Stimulated activated CD8-positive, alpha-beta memory T cell treated with anti-CD3 and anti-CD28 coated beads, Interleukin-7, amount 100 ng/mL, for 1 hour (primary cell): ENCODE data around the gene SLC16A12.

ENCODE experiments used
- DNase-seq, 2 donors: peaks; one replicate each; pipeline ENCODE4 v3.0.0-alpha.2; 2020; ENCODE audit warnings: low read depth in 2 of 2

Gene SLC16A12, protein sequence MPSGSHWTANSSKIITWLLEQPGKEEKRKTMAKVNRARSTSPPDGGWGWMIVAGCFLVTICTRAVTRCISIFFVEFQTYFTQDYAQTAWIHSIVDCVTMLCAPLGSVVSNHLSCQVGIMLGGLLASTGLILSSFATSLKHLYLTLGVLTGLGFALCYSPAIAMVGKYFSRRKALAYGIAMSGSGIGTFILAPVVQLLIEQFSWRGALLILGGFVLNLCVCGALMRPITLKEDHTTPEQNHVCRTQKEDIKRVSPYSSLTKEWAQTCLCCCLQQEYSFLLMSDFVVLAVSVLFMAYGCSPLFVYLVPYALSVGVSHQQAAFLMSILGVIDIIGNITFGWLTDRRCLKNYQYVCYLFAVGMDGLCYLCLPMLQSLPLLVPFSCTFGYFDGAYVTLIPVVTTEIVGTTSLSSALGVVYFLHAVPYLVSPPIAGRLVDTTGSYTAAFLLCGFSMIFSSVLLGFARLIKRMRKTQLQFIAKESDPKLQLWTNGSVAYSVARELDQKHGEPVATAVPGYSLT

DNA sequence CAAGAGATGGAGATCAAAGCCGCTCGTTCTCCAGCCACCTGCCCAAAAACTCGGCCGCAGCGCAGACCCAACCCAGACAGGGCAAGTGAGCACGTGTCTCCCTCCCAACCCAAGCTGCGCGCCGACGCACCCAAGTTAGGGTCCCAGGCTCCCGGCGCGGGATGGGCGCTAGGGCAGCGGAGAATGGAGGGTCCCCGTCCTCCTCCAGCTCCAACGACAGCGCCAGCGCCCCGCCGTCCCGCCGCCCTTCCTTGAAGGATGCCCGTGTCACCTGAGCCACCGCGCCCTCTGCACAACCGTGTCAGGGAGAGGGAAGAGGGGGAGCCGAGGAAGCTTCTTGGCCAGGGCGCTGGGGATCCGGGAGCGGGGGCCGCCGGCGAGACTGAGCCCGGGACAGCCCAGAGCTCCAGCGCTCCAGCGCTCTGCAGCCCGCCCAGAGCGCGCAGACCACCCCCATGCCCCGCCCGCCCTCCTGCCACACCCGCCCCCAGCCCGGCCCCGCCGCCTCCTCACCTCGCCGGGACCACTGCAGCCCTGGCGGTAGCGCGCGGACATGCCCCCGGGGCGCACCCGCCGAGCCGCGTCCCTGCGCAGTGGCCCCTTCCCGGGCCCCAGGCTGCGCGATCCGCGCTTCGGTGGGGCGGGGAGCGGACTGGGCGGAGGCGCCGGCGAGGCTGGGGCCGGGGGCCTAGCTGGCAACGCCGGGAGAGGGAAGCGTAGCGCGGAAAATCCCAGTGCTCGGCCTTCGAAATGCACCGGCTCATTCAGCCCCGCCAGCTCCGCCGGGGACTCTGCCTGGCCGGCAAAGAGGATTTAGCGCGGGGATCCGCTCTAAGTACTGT lies at the start of gene SLC16A12:
TSS of gene SLC16A12 (minus strand) at position 424 of the 842 bp plus-strand sequence. CDS start 73,016 bp downstream, outside the sequence.
- DNase-seq = no peak

DNA sequence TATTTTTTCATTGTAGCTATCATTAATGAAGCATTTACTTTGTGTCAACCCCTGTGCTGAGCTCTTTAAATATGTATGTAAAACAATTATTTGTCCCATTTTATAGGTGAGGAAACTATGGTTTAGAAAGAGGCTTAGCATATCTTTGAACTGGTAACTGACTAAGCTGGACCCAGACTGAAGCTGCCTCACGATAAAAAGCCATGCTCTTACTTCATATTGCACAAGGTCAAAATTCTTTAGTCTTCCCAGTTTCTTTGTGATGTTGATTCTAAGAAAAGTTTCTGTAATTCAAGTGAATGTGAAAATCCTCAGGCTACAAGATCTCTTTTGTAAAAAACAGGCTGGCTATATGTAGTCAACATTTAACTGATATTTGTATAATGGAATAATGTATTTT lies 46.6 kb upstream of the SLC16A12 start:
- no peak for DNase-seq

DNA sequence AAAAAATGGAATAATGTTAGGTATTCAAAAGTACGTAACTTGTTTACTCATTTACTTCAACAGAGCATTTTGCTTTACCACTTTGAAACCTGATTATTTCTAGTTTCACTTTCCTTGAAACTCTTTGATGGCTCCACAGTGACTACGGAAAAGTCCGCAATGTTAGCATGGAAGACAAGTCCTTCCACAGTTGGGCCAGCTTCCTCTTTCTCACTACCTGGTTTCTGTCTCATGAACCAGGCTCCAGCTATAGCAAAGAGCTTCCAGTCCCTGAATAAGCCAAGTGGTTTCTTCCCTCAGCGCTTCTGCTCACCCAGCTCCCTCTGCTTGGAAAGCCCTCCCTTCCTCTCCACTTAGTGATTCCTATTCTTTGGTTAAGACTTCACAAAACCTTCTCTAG lies 44.8 kb upstream of the SLC16A12 start:
- DNase-seq = no peak

DNA sequence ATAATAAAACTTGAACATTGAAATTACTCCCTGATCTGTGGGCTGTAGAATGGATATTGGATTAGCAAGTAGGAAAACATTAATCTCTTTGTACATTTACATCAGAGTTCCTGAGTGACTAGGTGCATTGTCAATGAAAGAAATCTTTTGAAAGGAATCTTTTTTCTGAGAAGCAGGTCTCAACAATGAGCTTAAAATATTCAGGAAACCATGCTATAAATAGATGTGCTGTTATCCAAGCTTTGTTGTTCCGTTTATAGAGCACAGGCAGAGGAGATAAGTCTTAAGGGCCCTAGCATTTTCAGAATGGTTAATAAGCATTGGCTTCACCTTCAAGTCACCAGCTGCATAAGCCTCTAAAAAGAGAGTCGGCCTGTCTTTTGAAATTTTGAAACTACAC lies 41.3 kb upstream of the SLC16A12 start:
- DNase-seq = no peak

DNA sequence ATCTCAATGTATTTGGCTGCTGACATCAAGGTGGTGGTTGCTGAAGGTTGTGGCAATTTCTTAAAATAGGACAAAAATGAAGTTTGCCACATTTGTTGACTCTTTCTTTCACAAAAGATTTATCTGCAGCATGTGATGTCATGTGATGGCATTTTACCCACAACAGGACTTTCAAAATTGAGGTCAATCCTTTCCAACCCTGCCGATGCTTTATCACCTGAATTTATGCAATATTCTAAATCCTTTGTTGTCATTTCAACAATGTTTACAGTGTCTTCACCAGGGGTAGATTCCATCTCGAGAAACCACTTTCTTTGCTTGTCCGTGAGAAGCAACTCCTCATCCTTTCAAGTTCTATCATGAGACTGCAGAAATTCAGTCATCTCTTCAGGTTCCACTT lies 40.6 kb upstream of the SLC16A12 start:
- DNase-seq = no peak

DNA sequence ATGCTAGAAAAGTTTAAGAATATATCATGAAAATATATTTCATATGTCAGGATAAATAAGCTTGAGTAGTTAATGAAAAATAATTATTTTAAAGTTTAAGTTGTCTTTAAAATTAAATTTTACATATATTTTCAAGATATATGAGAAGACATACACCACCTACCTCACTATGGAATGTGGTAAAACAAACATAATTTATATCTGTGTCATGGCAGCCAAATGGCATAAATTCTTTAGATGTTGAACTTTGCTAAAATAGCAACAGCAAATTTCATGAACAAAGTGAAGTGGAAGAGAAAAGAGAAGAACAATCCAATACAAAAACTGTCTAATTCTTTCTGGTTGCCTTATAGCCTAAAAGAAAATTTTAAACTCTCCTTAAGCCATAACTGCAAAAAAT lies 39.6 kb upstream of the SLC16A12 start:
- DNase-seq = no peak

DNA sequence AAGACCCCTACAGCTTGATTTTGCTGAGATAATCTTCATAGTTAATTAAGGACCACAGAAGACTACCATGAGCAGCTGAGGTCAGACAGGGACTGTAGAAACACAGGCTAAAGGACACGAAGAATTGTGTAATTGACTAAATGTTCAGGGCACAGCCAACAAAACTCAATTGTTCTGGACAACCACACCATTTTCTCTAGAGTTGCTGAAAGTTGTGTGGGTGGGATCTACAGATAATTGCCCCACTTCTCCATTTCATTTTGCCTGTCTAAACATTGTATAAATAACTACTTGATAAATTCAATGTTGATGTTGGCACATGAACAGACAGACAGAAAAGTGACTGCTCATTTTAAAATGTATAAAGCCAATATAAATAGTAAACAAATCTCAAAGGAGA lies 39.0 kb upstream of the SLC16A12 start:
- DNase-seq = no peak

DNA sequence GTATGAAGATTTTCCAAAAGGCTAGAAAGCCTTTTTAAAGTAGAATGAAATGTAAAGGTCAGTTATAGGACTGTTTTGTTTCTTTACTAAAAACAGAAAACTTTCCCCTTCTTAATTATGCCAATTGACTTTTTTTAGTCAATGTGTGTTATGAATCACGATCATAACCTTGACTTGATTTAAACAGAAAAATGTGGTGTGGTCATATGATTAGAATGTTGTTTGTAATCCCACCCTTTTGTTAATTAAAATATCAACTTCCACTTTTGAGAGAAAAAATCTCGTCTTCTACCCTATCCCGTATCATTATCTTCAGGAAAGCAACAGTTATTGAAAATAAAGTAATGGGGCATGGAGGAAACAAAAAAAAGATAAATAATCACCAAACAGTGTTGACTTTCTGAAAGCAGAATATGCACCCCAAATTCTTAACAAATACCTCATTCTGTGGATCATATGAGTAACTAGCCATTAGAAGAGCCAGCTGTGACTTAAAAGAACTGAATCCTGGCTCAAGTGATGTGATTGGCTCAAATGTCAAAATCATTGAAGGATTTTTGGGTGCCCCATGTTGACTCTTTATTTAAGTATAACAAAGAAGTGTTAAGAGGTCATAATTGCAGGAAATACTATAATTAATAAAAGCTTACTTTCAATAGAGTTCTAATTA lies 32.3 kb upstream of the SLC16A12 start:
- no peak for DNase-seq

DNA sequence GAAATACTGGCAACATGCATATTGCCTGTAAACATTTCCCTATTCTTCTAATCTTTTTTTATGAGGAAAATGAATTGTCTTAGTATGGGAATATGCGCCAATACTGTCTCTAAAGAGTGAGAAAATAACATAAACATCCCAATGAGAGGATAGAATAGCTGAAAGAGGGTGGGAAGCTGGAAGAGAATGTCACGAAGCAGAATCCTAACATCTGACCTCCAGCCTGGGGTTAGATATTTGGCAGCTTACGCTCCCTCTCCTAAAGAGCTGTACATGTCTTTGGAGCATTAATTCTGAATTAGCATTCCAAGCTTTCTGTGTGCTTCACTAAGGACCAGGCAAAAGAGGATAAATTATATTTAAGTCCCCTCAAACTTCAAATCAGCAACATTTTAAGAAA lies 31.6 kb upstream of the SLC16A12 start:
- DNase-seq = no peak

DNA sequence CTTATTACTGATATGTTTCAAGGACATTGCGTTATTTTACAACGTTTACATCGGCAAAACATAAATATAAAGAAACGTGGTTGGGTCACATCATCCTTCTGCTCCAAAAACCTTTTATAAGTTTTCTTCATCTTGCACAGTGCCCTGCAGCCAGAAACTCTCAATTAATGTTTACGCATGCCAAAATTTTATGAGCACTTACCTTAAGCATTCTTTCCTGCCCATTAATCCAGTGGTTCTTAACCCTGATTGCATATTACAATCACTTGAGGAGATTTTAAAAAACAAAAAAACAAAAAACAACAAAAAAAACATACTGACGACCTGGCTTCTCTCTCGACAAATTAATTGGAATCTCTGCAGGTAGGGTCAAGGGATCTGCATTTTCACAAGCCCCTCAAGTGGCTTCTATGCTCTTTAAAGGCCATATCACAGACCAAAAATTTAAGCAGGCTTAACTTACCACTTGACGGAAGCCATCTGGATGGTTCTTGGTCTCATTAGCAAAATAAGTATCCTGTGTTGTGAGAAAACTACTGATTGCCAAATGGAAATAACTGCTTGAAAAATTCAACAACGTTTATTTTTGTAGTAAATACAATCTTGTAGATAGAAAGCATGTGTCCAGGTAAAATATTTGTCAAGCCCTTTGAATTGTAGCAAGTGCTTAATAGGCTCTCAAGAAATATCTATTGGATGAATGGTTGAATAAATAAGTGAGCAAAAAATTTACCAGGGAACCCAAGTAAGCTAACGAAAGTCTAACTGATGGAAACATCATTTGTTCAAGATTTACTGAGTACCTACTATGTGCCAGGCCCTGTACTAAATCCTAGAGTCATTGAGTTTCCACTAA lies 30.9 kb upstream of the SLC16A12 start:
- DNase-seq = no peak

DNA sequence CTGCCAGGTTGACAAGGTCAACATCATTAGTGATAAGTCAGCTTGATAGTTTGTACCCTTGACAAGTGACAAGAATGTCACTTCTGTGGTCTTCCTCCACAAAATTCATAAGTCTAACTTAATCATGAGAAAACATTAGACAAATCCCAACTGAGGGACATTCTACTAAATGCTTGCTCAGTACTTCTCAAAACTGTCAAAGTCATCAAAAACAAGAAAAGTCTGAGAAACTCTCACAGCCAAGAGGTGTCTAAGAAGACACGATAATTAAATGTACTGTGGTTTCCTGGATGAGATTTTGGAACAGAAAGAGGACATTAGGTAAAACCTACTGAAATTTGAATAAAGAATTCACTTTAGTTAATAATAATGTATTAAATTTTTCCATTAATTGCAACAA lies 29.8 kb upstream of the SLC16A12 start:
- no peak for DNase-seq

DNA sequence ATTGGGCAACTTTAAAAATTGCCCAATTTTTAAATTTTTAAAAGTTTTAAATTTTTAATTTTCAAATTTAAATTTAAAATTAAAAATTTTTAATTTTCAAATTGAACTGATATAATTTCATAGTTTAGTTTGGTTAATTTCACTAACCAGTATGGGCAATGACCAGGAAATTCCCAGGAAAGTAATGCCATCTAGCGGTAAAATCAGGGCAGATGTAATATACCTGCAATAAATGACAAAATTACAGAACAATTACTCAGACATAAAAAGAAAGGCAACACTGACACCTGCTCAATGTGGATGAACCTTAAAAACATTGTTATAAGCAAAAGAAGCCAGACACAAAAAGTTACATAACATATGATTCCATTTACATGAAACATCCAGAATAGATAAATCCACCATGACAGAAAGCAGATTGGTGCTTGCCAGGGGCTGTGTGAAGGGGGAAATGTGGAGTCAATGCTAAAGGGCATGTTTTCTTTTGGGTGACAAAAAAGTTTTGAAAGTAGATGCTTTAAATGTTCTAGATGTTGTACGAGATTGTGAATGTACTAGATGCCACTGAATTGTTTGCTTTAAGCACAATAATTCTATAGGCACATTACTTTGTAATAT lies 28.6 kb upstream of the SLC16A12 start:
- DNase-seq = no peak

DNA sequence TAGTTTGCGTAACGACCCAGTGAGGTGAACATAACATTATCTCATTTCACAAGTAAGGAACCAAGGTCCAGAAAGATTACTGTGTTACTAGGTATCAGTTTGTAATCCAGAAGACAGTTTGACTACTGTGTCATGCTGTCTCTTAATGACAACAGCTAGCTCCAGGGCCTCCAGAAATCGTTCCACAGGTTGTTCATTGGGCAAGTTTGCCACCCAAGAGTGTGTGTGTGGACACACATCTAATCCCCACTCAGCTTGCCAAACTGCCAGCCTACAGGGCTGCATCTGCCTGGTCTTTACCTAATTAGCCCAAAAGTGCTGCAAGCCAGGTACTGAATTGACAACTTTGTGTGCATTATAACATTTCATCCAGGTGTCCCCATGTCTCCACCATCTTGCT lies 27.9 kb upstream of the SLC16A12 start:
- no peak for DNase-seq

DNA sequence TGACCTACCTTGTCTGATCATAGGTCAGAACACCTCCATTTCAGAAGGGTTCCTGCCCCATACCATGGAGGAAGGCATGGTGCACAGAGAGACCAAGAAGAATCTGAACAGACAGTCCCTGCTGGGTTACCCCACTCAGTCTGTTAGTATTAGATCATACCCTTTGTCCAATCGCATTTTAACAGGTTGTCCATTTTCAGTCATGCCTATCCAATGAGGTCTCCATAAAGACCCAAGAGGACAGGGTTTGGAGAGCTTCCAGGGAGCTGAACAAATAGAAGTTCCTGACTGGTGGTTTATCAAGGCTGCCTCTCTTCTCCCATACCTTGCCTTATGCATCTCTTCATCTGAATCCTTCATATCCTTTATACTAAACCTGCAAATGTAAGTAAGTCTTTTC lies 21.2 kb upstream of the SLC16A12 start:
- no peak for DNase-seq

DNA sequence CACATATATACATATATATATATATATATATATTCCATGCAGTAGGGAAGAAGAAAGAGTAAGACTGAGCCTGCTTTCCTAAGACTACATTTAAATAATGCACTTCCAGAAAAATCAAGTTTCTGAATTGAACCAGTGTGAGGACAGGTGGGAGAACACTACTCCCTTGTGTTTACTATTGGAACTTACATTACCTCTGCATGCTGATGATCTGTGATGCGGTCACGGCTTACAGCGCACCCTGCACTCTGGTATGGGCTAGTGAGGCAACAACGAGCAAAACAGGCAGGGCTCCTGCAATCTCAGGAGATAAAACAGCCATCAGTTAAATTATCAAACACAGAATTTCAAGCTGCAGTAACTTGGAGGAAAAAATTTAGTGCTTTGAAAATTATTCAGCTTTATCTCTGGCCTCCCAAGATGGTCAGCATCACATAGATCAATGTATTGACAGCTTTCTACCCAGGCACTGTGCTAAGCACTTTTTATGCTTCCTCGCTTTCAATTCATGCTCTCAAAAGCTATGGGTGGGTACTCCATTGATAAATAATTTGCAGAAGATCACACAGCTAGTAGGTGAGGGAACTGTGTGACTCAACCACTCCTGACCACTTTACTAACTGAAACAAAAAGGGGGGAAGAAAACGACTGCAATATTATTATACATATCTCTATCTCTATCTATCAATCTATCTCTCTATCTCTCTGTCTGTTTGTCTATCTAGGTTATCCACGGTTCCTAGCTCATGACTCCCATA lies 20.5 kb upstream of the SLC16A12 start:
- DNase-seq = no peak

DNA sequence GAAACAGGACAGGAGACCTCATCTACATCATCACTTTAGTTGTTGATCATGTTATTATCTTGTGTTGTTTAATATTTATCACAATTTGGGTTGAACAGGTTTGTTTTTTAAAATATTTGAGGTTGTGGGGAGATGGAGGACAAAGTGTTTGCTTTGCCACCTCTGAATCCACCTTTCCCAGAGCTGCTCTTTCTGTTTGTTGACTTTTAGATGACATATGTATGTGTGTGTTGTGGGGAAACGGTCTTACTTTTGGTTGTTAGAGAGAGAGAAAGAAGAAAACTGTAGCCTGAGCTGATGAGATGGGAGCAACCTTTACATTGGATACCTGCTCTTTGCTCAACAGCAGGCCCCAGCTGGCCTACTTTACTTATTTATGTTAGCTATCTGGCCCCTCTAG lies 19.0 kb upstream of the SLC16A12 start:
- DNase-seq = no peak

DNA sequence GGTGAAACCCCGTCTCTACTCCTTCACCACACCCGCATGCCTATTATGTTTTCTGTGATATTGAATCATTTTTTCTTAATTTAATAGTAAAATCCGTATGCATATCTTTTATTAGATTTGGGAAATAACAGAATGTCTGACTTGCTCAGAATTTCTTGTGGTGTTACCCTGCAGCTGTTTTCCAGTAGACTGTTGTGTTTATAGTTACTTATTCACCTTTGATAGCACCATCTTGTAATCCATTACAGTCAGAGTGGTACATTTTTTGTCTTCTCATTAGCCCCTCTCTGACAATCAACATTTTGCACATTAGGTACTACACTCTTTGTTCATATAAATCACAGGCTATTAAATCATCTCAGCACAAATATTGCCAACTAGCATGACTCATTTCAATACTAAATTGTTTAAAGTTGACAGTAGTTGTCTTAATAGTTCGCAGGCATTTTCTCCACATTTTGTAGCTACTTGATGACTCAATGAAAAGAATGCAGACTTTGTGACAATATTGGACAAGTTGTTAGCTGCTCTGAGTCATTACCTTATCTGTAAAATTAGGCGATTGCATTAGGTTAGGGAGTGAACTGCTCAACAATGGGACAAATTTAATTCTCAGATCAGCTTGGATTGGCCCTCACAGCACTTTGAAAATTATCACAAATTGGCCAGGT lies 17.8 kb upstream of the SLC16A12 start:
- no peak for DNase-seq

DNA sequence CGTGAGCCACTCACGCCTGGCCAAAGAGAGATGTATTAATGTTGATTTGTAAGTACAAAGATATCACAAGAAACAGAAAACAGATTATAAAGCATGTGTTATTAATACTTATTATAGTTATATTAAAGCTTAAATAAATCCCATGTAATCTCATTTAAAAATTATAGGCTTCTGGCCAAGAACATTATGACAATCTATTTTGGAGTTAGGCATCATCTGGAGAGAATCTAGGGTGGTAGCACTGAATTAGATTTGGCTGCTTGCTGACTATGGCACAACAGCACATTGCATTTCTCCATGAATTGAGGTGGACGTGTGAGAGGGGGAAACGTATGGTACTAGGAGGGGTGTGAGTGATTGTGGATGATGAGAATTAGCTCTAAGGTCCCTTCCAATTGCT lies 16.8 kb upstream of the SLC16A12 start:
- DNase-seq = no peak

DNA sequence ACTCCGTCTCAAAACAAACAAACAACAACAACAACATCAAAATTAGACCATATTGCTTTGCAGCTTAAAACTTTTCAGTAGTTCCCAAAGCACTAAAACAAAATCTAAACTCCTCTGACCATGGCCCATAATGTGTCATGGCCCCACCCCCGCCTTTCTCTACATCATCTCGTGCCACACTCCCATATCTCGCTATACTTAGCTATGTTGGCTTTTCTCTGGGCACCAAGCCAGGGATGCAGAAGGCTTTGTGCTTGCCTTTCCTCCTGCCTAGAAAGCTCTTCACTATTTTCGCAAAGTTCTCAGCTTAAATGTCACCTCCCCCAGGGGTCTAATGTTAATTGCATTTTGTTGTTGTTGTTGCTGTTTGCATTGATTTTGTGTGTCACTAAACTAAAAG lies 15.1 kb upstream of the SLC16A12 start:
- DNase-seq = no peak

DNA sequence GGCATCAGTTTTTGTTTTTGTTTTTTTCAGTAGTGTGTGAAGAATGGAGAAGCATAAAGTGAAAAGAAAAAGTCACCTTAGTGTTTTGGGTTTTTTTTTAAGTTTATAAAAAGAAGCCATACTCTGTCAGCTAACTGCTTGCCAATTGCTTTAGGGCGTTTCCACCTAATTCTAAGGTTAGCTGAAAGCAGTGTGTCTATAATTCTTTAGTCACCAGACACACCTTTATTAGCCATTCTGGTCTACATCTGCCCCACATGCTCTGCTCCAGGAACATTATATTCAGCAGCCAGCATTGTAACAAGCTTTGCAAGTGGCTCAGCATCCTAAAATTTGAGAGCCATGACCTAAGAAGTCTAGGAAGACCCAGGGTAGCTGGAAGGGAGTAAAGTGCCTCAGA lies 14.1 kb upstream of the SLC16A12 start:
- DNase-seq = no peak
